RWPE1 (cell line): ENCODE data around the gene RAB11A.

Experiments
- CTCF ChIA-PET: fragments of 350-600 bp; sonication (Branson Sonifier 250); formaldehyde crosslinking; extraction: SDS; loops from one replicate; lab custom pipeline; 2021; lab: Yijun Ruan, JAX
- POLR2A ChIA-PET: fragments of 400-600 bp; formaldehyde crosslinking; extraction: SDS; loops from one replicate; lab custom pipeline; 2020; ENCODE audit warnings: antibody characterized with exemption; ENCODE audit not compliant: low non-redundant PET; lab: Yijun Ruan, JAX
- DNase-seq: peaks from one replicate; pipeline ENCODE4 v3.0.0; 2012; ENCODE audit warnings: low spot score
- H3K27ac ChIP-seq: fragments of 450-650 bp; 2 replicates; pipeline ENCODE4 v1.5.1; 2017
- CTCF ChIP-seq: fragments of 450-650 bp; conservative IDR thresholded peaks from 2 replicates; pipeline ENCODE4 v1.5.1; 2017; ENCODE audit warnings: low read depth, mild to moderate bottlenecking

The RAB11A gene

GRCh38 chr15:65920121-65920520 is 50.8 kb downstream of the RAB11A start:
- CTCF ChIA-PET, result interaction anchor here (0.6 to 0.7 kb wide), 2 partner anchors 19 to 491 kb away, joined by 3 to 4 read pairs; no protein-coding TSS in a partner anchor
- POLR2A ChIA-PET, result no interaction called here
- no peak for DNase-seq

GRCh38 chr15:65920825-65921309 is 51.6 kb downstream of the RAB11A start:
- no peak for DNase-seq
- ChIA-PET POLR2A (interaction anchor here (0.6 kb wide), 1 partner anchor 13 kb away, joined by 3 read pairs; no protein-coding TSS in a partner anchor), CTCF (interaction anchor here (1.0 kb wide), 1 partner anchor 42 kb away, joined by 3 read pairs; no protein-coding TSS in a partner anchor)
- H3K27ac ChIP-seq, result no peak overlapping the region
- no peak for TF ChIP-seq CTCF

More at GRCh38 chr15:65920121-65920520, 50.8 kb downstream of the RAB11A start:
- no peak overlapping the region for H3K27ac ChIP-seq
- no peak for TF ChIP-seq CTCF

GRCh38 chr15:65921780-65922179 is 52.5 kb downstream of the RAB11A start:
- H3K27ac ChIP-seq, result no peak overlapping the region
- TF ChIP-seq CTCF, result no peak
- CTCF ChIA-PET, result interaction anchor here (0.7 to 1.0 kb wide), 3 partner anchors 19 to 323 kb away, joined by 3 read pairs; no protein-coding TSS in a partner anchor
- POLR2A ChIA-PET, result interaction anchor here (0.6 kb wide), 1 partner anchor 12 kb away, joined by 3 read pairs; no protein-coding TSS in a partner anchor
- no peak for DNase-seq

GRCh38 chr15:65922621-65923020 is 53.3 kb downstream of the RAB11A start:
- DNase-seq, result no peak
- TF ChIP-seq CTCF, result no peak
- POLR2A ChIA-PET, result no interaction called here
- CTCF ChIA-PET, result interaction anchor here (0.6 to 0.9 kb wide), 2 partner anchors 19 to 333 kb away, joined by 3 read pairs; no protein-coding TSS in a partner anchor
- no peak overlapping the region for H3K27ac ChIP-seq

DNA sequence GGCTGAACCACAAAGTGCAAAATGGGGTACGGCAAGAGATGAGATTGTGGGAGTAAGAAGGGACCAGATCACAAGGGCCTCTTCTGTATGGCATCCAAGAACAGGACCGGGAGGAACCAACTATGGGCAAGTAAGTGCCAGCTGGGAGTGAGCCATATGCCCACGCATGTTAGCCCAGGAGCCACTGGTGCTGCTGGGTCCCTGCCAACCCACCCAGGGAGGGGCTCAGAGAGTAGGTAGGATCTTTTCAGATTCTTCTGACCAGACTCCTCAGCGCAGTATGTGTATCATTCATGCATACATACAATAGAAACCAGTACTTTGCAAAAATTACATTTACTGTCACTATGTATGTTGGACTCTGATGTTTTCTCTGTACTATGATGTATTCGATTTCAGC is 54.0 kb downstream of the RAB11A start:
- TF ChIP-seq CTCF, result no peak

GRCh38 chr15:65924004-65924403 is 54.7 kb downstream of the RAB11A start:
- H3K27ac ChIP-seq, result no peak overlapping the region
- ChIA-PET CTCF (no interaction called here), POLR2A (no interaction called here)
- TF ChIP-seq CTCF, result no peak
- no peak for DNase-seq

More for the DNA sequence above, 54.0 kb downstream of the RAB11A start:
- no peak for DNase-seq
- ChIA-PET POLR2A (no interaction called here), CTCF (no interaction called here)
- no peak overlapping the region for H3K27ac ChIP-seq
